Stimulated activated naive CD4-positive, alpha-beta T cell treated with Interleukin-2 at 50 U/mL for 16 hours (primary cell): ENCODE measurements around the gene TEK.

Experiments
- DNase-seq: peaks from one replicate; lab custom pipeline; 2025; lab: John Stamatoyannopoulos, UW

TEK gene

GRCh38 chr9:27124151-27124550 lies 15.1 kb downstream of the TEK start:
- DNase-seq: no peak

- no peak for DNase-seq
These were observed 16.0 kb downstream of the TEK start for GRCh38 chr9:27125030-27125429.

GRCh38 chr9:27125936-27126335 lies 16.9 kb downstream of the TEK start:
- DNase-seq: no peak

- DNase-seq: no peak
These were observed 17.6 kb downstream of the TEK start for GRCh38 chr9:27126670-27127069.

GRCh38 chr9:27129221-27129620 lies 20.2 kb downstream of the TEK start:
- DNase-seq: no peak

GRCh38 chr9:27131731-27132130 lies 22.7 kb downstream of the TEK start:
- DNase-seq: no peak

- no peak for DNase-seq
These were observed 24.8 kb downstream of the TEK start for GRCh38 chr9:27133817-27134216.

GRCh38 chr9:27142299-27142930 lies 33.4 kb downstream of the TEK start:
- no peak for DNase-seq

GRCh38 chr9:27145143-27145542 lies 36.1 kb downstream of the TEK start:
- DNase-seq: no peak

GRCh38 chr9:27149651-27150050 lies 40.6 kb downstream of the TEK start:
- no peak for DNase-seq

GRCh38 chr9:27150746-27151406 lies 41.9 kb downstream of the TEK start:
- no peak for DNase-seq

- DNase-seq: no peak
These were observed 42.8 kb downstream of the TEK start for GRCh38 chr9:27151693-27152404.

- no peak for DNase-seq
These were observed 43.3 kb downstream of the TEK start for GRCh38 chr9:27152405-27152718.

- no peak for DNase-seq
These were observed 45.9 kb downstream of the TEK start for GRCh38 chr9:27154908-27155307.

GRCh38 chr9:27157097-27157496 lies 48.1 kb downstream of the TEK start:
- DNase-seq: no peak

- no peak for DNase-seq
These were observed 48.7 kb downstream of the TEK start for GRCh38 chr9:27157736-27158135.

- no peak for DNase-seq
These were observed 51.6 kb downstream of the TEK start for GRCh38 chr9:27160636-27161035.

GRCh38 chr9:27162045-27162444 lies 53.0 kb downstream of the TEK start:
- DNase-seq: no peak

GRCh38 chr9:27165068-27165467 lies 56.0 kb downstream of the TEK start:
- no peak for DNase-seq

GRCh38 chr9:27165670-27166069 lies 56.6 kb downstream of the TEK start:
- DNase-seq: no peak

GRCh38 chr9:27168496-27168895 lies 59.5 kb downstream of the TEK start:
- DNase-seq: no peak

- DNase-seq: no peak
These were observed 59.9 kb downstream of the TEK start for GRCh38 chr9:27168951-27169350.

GRCh38 chr9:27176971-27177370 lies 67.9 kb downstream of the TEK start:
- DNase-seq: no peak
